COLO668 (cell line): Measurements from ENCODE around the gene SLC35E4.
"Not testable (repeated sequence)": the region's sequence is repeated elsewhere in the genome, so short reads cannot be mapped to it uniquely, and the experiment has no call there.

Experiments
- DNase-seq: peaks from one replicate; lab custom pipeline; 2025; ENCODE audit not compliant: unreplicated experiment; lab: John Stamatoyannopoulos, UW

The SLC35E4 gene, protein sequence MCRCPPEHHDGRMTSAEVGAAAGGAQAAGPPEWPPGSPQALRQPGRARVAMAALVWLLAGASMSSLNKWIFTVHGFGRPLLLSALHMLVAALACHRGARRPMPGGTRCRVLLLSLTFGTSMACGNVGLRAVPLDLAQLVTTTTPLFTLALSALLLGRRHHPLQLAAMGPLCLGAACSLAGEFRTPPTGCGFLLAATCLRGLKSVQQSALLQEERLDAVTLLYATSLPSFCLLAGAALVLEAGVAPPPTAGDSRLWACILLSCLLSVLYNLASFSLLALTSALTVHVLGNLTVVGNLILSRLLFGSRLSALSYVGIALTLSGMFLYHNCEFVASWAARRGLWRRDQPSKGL

DNA sequence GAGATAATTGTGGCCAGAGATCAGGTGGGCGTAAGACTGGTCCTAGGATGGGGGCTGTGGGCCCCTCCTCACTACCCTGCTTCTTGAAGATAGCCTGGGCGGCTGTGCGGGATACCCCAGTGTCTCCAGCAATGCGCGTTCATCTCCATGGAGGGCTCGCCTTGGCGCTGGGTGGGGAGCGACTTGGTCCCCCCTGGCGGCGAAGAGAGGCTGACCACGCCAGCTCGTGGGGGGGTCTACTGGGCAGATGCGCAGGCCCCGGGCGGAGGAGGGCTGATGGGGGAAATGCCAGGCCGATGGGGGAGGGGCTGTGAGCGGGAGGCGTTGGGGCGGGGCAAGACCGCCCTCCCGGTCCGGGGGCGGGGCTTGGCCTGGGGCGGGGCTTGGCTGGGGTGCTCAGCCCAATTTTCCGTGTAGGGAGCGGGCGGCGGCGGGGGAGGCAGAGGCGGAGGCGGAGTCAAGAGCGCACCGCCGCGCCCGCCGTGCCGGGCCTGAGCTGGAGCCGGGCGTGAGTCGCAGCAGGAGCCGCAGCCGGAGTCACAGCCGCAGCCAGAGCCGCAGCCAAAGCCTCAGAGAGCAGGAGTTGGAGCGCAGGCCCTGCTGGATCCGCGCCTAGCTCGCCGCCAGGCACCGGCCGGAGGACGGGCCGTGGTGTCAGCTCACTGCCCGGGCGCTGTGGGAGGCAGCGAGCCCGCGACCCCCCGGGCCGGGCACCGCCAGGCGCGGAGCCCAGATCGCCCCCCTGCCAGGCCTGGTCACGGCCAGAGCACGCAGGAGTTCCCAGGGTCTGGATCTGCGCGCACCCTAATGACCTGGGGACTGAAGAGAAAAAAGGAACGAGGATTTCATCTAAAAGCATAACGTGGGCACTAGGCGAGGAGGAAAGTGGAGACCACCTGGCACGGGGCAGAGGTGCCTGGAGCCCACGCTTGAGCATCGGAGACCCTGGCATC lies at the start of gene SLC35E4:
Gene SLC35E4 (plus strand): TSS at position 509 of the 953 bp plus-strand sequence. CDS start 670 bp downstream, outside the sequence.
- DNase-seq = peak; percentile 94

DNA sequence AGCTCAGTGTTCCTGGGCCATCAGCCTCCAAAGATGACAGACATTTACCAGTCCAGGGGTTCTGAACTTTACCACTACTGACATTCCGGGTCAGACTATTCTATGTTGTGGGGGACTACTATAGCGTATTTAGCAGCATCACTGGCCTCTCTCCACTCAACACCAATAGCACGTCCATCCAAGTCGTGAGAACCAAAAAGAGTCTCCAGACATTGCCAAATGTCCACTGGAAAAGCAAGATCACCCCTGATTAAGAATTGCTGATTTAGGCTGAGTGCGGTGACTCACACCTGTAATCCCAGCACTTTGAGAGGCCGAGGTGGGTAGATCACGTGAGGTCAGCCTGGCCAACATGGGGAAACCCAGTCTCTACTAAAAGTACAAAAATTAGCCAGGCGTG lies 49.2 kb upstream of the SLC35E4 start:
- DNase-seq = no peak

GRCh38 chr22:30591191-30591587 lies 44.4 kb upstream of the SLC35E4 start:
- no peak for DNase-seq

DNA sequence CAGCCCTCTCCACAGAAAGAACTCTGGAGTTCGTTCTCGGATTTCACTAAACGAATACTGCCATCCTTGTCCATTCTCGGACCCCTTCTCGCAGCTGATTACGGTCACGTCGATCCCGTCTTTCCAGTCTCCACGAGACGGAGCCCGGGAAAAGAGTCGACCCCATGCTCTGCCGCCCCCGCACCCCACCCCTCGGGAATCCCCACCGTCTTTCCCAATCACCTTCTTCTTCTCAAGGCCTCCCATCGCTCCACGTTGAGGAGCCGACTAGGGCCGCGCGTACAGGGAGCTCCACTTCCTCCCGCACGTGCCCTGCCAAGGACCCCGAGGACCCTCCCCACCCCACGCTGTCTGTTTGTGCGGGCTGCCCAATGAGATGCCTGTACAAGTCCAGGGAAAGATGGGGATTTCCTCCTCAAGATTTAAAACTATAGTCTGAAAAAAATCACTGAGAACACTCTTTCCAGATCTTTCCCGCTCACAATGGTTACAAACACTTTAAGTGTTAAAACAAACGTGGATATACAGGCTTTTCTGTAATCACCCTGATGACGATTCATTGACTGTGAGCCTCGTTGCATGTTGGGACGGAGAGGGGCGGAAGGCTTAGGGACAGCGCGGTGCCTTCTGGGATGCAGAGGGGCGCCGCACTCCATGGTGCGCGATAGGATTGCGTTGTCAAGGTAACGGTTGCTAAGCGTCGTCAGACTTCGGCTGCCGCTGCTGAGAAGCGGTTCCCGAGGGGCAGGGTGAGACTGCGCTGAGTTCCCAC lies 43.8 kb upstream of the SLC35E4 start, which contains the start of gene PES1:
Gene PES1 (minus strand): TSS at position 323 of the 772 bp plus-strand sequence. CDS start 77 bp downstream, at position 246.
- DNase-seq = peak; percentile 97

DNA sequence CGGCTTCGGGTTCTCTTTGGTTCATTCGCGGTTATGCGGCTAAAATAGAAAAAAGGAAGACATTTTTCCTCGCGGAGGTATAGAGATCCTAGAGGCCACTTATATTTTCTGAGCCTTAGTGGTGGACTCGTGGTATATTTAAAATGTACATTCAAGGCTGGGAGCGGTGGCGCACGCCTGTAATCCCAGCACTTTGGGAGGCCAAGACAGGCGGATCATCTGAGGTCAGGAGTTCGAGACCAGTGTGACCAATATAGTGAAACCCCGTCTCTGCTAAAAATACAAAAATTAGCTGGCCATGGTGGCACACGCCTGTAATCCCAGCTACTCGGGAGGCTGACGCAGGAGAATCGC lies 43.2 kb upstream of the SLC35E4 start:
- not testable (repeated sequence) for DNase-seq

DNA sequence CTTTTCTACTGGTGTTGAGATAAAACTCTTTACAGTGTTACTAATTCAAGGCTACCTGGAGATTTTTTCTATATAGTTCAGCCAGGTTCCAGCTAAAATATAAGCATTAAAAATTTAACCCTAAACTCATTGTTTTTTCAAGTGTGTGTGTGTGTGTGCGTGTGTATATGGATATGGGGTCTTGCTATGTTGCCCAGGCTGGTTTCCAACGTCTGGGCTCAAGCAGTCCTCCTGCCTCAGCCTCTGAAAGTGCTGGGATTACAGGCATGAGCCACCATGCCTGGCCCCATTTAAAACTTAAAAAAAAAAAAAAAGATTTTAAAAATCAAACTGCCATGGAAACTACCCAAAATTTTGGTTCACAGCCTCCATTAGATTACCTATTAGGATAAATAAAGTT lies 39.4 kb upstream of the SLC35E4 start:
- DNase-seq = no peak

GRCh38 chr22:30596886-30597285 lies 38.7 kb upstream of the SLC35E4 start:
- no peak for DNase-seq

DNA sequence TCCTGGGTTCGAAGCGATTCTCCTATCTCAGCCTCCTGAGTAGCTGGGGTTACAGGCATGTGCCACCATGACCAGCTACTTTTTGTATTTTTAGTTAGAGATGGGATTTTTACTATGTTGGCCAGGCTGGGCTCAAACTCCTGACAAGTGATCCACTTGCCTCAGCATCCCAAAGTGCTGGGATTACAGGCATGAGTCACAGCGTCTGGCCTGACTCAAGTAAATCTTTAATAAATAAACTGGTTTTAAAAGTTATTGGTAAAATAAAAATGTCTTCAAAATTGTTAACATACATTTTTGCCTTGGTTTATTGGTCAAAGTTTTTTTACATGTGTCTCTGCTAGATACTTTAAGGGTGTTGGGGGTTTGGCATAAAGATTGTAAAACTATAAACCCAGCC lies 36.6 kb upstream of the SLC35E4 start:
- DNase-seq = no peak

- DNase-seq = no peak
These were observed 34.7 kb upstream of the SLC35E4 start for GRCh38 chr22:30600921-30601320.

DNA sequence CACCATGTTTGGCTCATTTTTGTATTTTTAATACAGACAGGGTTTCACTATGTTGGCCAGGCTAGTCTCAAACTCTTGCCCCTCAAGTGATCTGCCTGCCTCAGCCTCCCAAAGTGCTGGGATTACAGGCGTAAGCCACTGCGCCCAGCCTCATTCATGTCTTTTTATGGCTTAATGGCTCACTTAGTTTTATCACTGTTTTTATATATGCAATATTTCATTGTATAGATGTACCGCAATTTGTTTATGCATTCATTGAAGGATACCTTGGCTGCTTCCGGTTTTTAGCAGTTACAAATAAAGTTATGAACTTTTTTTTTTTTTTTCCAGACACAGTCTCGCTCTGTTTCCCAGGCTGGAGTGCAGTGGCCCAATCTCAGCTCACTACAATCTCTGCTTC lies 34.1 kb upstream of the SLC35E4 start:
- no peak for DNase-seq

- no peak for DNase-seq
These were observed 33.5 kb upstream of the SLC35E4 start for GRCh38 chr22:30602049-30602448.

DNA sequence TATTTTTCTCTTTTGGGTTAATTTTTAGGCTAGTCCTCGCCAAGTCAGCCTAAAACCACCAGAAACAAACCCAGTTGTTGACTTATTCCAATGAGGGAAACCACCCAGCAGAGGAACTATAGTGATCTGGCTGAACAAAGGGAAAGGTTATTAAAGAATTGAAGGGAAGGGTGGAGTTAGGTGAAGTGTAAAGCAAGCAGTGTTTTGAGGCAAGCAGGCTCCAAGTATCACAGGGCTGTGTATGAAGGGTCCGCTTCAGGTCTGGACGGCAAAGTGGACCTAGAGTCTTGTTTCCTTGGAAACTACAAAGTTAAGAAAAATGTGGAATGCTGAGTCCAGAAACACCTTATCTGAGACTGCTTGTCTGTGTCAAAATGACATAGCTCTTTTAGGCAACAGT lies 31.8 kb upstream of the SLC35E4 start:
- DNase-seq = no peak

DNA sequence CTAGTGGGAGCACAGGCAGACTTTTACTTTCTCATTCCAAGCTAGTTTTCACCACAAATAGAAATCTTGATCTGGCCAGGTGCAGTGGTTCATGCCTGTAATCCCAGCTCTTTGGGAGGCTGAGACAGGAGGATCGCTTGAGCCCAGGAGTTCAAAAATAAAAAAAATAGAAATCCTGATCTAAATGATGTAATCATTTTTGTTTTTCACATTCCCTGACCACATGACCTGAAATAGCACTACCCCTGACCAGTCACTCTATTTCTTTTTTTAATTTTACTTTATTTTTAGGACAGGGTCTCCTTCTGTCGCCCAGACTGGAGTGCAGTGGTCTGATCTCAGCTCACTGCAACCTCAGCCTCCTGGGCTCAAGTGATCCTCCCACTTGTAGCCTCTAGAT lies 30.9 kb upstream of the SLC35E4 start:
- DNase-seq = no peak

- peak; percentile 47 for DNase-seq
These were observed 30.0 kb upstream of the SLC35E4 start for GRCh38 chr22:30605449-30606110.

- DNase-seq = peak; percentile 46
These were observed 28.9 kb upstream of the SLC35E4 start, which contains the start of gene TCN2 for GRCh38 chr22:30606455-30607299. Gene TCN2, plus strand, starts transcription at chr22:30607174. Its CDS starts 158 bp downstream, at chr22:30607332.

- no peak for DNase-seq
These were observed 28.2 kb upstream of the SLC35E4 start for GRCh38 chr22:30607300-30607930.

GRCh38 chr22:30607939-30608338 lies 27.6 kb upstream of the SLC35E4 start:
- no peak for DNase-seq

GRCh38 chr22:30609260-30610185 lies 26.1 kb upstream of the SLC35E4 start:
- DNase-seq = no peak
